GM12878 (cell line): Measurements from ENCODE around the gene STOML3. TPM values are rescaled to one million over a fixed set of nuclear protein-coding genes. Genes with fewer than 3 reads are reported as not detected.

Experiments
- CEBPZ ChIP-seq: fragments of 150-350 bp; IDR thresholded peaks from 2 replicates; pipeline ENCODE4 v1.6.1; 2016; ENCODE audit warnings: low read depth, low read length
- DPF2 ChIP-seq: fragments of 450-650 bp; IDR thresholded peaks from 2 replicates; pipeline ENCODE4 v1.6.1; 2017; ENCODE audit warnings: mild to moderate bottlenecking
- EED ChIP-seq: sonication (generic); IDR thresholded peaks from 2 replicates; pipeline ENCODE4 v1.6.1; 2016; ENCODE audit warnings: antibody characterized with exemption, low read depth
- EP300 ChIP-seq, 2 experiments: fragments of 150-350 bp in 1 of 2; IDR thresholded peaks; 2 replicates each; pipeline ENCODE4 v1.6.1; 2011 to 2012; ENCODE audit warnings: low read depth in 2 of 2, low read length in 2 of 2, borderline replicate concordance in 1 of 2, improper control_type of control experiment in 1 of 2, inconsistent platforms in 1 of 2; ENCODE audit not compliant: control insufficient read depth in 1 of 2
- ETV6 ChIP-seq, 2 experiments: fragments of 450-650 bp in 1 of 2; IDR thresholded peaks in 1 of 2; conservative IDR thresholded peaks in 1 of 2; 2 replicates each; pipeline ENCODE4 v1.6.1; 2014; ENCODE audit warnings: antibody characterized with exemption in 1 of 2, borderline replicate concordance in 1 of 2, low read depth in 1 of 2, mild to moderate bottlenecking in 1 of 2, moderate library complexity in 1 of 2
- EZH2 ChIP-seq: IDR thresholded peaks from 2 replicates; pipeline ENCODE4 v1.6.1; 2012; ENCODE audit warnings: low read depth, mild to moderate bottlenecking, control low read depth, inconsistent platforms, low read length, borderline replicate concordance; ENCODE audit not compliant: control insufficient read depth
- GATAD2B ChIP-seq: fragments of 450-650 bp; conservative IDR thresholded peaks from 2 replicates; pipeline ENCODE4 v1.6.1; 2017; ENCODE audit warnings: low read depth, mild to moderate bottlenecking, moderate library complexity
- KLF5 ChIP-seq: fragments of 450-650 bp; IDR thresholded peaks from 2 replicates; pipeline ENCODE4 v1.6.1; 2014; ENCODE audit warnings: mild to moderate bottlenecking; ENCODE audit not compliant: partially characterized antibody
- MTA3 ChIP-seq: IDR thresholded peaks from 2 replicates; pipeline ENCODE4 v1.6.1; 2012; ENCODE audit warnings: low read length, inconsistent platforms, borderline replicate concordance
- MXI1 ChIP-seq: fragments of 150-350 bp; IDR thresholded peaks from 2 replicates; pipeline ENCODE4 v1.6.1; 2011; ENCODE audit warnings: low read depth, mild to moderate bottlenecking, inconsistent platforms, low read length, improper control_type of control experiment
- NBN ChIP-seq: fragments of 450-650 bp; IDR thresholded peaks from 2 replicates; pipeline ENCODE4 v1.6.1; 2016
- NFYA ChIP-seq: IDR thresholded peaks from 2 replicates; pipeline ENCODE4 v1.6.1; 2011; ENCODE audit warnings: low read depth, mild to moderate bottlenecking, low read length, improper control_type of control experiment, borderline replicate concordance
- POLR2AphosphoS5 ChIP-seq: IDR thresholded peaks from 2 replicates; pipeline ENCODE4 v1.6.1; 2011; ENCODE audit warnings: mild to moderate bottlenecking, low read length, inconsistent platforms
- RFX5 ChIP-seq: IDR thresholded peaks from 2 replicates; pipeline ENCODE4 v1.6.1; 2011; ENCODE audit warnings: low read depth, low read length, improper control_type of control experiment
- RUNX3 ChIP-seq: IDR thresholded peaks from 2 replicates; pipeline ENCODE4 v1.6.1; 2012; ENCODE audit warnings: low read length, inconsistent platforms
- SMARCA5 ChIP-seq: fragments of 450-650 bp; IDR thresholded peaks from 2 replicates; pipeline ENCODE4 v1.6.1; 2017; ENCODE audit warnings: mild to moderate bottlenecking
- SMC3 ChIP-seq: IDR thresholded peaks from 2 replicates; pipeline ENCODE4 v1.6.1; 2011; ENCODE audit warnings: low read length, improper control_type of control experiment, borderline replicate concordance
- ZBTB33 ChIP-seq: fragments of 450-650 bp; IDR thresholded peaks from 2 replicates; pipeline ENCODE4 v1.6.1; 2017; ENCODE audit warnings: mild to moderate bottlenecking
- polyA plus RNA-seq, 11 experiments: library from polyadenylated mRNA; depleted of rRNA in 4 of 11; unstranded in 6 of 11; stranded (reverse) in 5 of 11; fragments of >200 nt; fragmentation: Nextera tagmentation in 4 of 11; fragmentation: Illumina TruSeq in 1 of 11; extraction: Ambion mirVana in 4 of 11; extraction: Trizol in 1 of 11; gene quantifications; 1 replicate in 1 of 11; 2 replicates in 10 of 11; pipeline versions ENCODE4 v1.2.1 to v1.2.3, GENCODE V29; 2011 to 2016; ENCODE audit warnings: inconsistent platforms in 2 of 11, missing spikeins in 2 of 11, low read depth in 1 of 11
- total RNA-seq, 4 experiments: library from RNA; depleted of rRNA in 3 of 4; stranded (reverse); fragments of >200 nt in 3 of 4; fragmentation: Illumina TruSeq in 1 of 4; extraction: Trizol in 1 of 4; gene quantifications; 2 replicates each; pipeline versions ENCODE4 v1.2.1 to v1.2.3, GENCODE V29; 2013 to 2021
- TF ChIP-seq, protein P1 (sequence below): IDR thresholded peaks from 2 replicates; pipeline ENCODE4 v1.6.1; 2012; ENCODE audit warnings: mild to moderate bottlenecking, low read depth, low read length
- TF ChIP-seq, protein P2 (sequence below): IDR thresholded peaks from 2 replicates; pipeline ENCODE4 v1.6.1; 2012; ENCODE audit warnings: low read depth, low read length, improper control_type of control experiment

STOML3 gene
- total and polyA plus RNA-seq, 10 of the 15 experiments (the other 5 are each of a cell fraction or from before 2014, with no cell fraction given), result not detected

DNA sequence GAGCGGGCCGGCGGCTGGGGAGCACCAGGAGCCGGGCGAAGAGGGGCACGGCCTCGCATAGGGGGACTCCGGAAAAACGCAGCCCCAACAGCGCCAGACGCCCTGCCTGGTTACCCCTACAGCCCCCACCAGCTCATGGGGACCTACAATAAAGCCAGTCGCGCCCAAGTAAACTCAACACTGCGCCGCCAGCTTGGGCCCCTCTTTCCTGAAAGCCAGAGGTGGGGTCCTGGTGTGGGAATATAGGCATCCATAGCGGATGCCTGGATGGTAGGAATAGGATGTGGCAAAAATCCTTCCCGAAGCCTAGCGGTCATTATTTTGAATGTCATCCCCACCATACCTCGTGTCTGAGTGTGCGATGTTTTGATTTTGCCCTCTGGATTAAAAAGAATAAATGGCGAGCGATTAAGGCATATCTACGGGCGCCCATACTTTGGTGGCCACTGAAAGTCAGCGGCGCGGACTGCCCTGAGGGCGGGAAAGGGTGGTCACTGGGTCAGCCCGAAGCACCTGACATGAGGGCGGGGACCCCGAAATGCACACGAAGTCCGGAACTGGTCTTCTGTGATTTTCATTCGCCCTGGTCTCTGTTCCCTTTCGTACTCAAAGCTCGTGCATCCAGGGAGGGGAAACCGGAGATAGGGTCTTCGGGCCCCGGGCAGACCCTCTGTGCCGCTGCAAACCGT is 47.4 kb upstream of the STOML3 start, which contains the start of the genes NHLRC3 and PROSER1 (continued):
- TF ChIP-seq, protein P1, sequence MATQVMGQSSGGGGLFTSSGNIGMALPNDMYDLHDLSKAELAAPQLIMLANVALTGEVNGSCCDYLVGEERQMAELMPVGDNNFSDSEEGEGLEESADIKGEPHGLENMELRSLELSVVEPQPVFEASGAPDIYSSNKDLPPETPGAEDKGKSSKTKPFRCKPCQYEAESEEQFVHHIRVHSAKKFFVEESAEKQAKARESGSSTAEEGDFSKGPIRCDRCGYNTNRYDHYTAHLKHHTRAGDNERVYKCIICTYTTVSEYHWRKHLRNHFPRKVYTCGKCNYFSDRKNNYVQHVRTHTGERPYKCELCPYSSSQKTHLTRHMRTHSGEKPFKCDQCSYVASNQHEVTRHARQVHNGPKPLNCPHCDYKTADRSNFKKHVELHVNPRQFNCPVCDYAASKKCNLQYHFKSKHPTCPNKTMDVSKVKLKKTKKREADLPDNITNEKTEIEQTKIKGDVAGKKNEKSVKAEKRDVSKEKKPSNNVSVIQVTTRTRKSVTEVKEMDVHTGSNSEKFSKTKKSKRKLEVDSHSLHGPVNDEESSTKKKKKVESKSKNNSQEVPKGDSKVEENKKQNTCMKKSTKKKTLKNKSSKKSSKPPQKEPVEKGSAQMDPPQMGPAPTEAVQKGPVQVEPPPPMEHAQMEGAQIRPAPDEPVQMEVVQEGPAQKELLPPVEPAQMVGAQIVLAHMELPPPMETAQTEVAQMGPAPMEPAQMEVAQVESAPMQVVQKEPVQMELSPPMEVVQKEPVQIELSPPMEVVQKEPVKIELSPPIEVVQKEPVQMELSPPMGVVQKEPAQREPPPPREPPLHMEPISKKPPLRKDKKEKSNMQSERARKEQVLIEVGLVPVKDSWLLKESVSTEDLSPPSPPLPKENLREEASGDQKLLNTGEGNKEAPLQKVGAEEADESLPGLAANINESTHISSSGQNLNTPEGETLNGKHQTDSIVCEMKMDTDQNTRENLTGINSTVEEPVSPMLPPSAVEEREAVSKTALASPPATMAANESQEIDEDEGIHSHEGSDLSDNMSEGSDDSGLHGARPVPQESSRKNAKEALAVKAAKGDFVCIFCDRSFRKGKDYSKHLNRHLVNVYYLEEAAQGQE, result no peak
- TF ChIP-seq GATAD2B (peak; percentile 27; the same call in 1 of the 2 replicates), ZBTB33 (peak; percentile 74; the same call in 1 of the 2 replicates), POLR2AphosphoS5 (peak; percentile 90), MXI1 (peak; percentile 86), KLF5 (peak; percentile 74), EED (no peak), CEBPZ (0 out of 2 replicates have a peak, but pooled peaks have one; percentile 14), NBN (peak; percentile 89), EP300 (IDR thresholded peaks at IDR 0.05; ENCODE audit: borderline replicate concordance in 1 of 2, control insufficient read depth in 1 of 2, low read depth in 2 of 2, low read length in 2 of 2) (no peak), ETV6 (conservative IDR thresholded peaks at IDR 0.05 in 1 of 2, IDR thresholded peaks at IDR 0.05 in 1 of 2; ENCODE audit: borderline replicate concordance in 1 of 2, low read depth in 1 of 2) (no peak), RUNX3 (peak; percentile 44; the same call in 1 of the 2 replicates), SMARCA5 (no peak; the same call in 1 of the 2 replicates), MTA3 (no peak), EZH2 (no peak), NFYA (no peak), SMC3 (no peak), DPF2 (no peak), RFX5 (0 out of 2 replicates have a peak, but pooled peaks have one; percentile 51)
- TF ChIP-seq, protein P2, sequence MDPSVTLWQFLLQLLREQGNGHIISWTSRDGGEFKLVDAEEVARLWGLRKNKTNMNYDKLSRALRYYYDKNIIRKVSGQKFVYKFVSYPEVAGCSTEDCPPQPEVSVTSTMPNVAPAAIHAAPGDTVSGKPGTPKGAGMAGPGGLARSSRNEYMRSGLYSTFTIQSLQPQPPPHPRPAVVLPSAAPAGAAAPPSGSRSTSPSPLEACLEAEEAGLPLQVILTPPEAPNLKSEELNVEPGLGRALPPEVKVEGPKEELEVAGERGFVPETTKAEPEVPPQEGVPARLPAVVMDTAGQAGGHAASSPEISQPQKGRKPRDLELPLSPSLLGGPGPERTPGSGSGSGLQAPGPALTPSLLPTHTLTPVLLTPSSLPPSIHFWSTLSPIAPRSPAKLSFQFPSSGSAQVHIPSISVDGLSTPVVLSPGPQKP, result peak; percentile 57
